K562 (cell line): ENCODE data around the gene METTL6.

ENCODE experiments used
- HDAC2 ChIP-seq: fragments of 450-650 bp; IDR thresholded peaks from 2 replicates; pipeline ENCODE4 v1.6.1; 2016; ENCODE audit warnings: mild to moderate bottlenecking
- TCF7 ChIP-seq: sonication (generic); IDR thresholded peaks from 2 replicates; pipeline ENCODE4 v1.6.1; 2016; ENCODE audit warnings: antibody characterized with exemption, borderline replicate concordance

GRCh38 chr3:15443826-15444524, 16.6 kb upstream of the METTL6 start:
- TF ChIP-seq HDAC2 (no peak), TCF7 (no peak)
